NCI-H524 treated with DMSO at 0.1 percent for 48 hours (cell line): ENCODE measurements around the gene POLR3C.
A peak's percentile ranks its signal among the peaks of the same experiment; 100 is the strongest.
"Not testable (repeated sequence)": the region's sequence is repeated elsewhere in the genome, so short reads cannot be mapped to it uniquely, and the experiment has no call there.

Source experiments
- DNase-seq: peaks from one replicate; lab custom pipeline; 2025; lab: John Stamatoyannopoulos, UW

POLR3C gene

GRCh38 chr1:145822779-145823331 is 1.1 kb upstream of the POLR3C start:
- DNase-seq, result not testable (repeated sequence)

- DNase-seq, result no peak
Observed at GRCh38 chr1:145824499-145824842, 471 bp downstream of the POLR3C start.

GRCh38 chr1:145826030-145826429 is 2.0 kb downstream of the POLR3C start:
- no peak for DNase-seq

GRCh38 chr1:145827966-145828365 is 4.0 kb downstream of the POLR3C start:
- DNase-seq, result no peak

GRCh38 chr1:145828367-145829026 is 4.5 kb downstream of the POLR3C start:
- no peak for DNase-seq

- not testable (repeated sequence) for DNase-seq
Observed at GRCh38 chr1:145830810-145831209, 6.8 kb downstream of the POLR3C start.

- DNase-seq, result no peak
Observed at GRCh38 chr1:145837656-145838055, 13.7 kb downstream of the POLR3C start.

- no peak for DNase-seq
Observed at GRCh38 chr1:145843031-145843430, 19.0 kb downstream of the POLR3C start.

- peak; percentile 0 for DNase-seq
Observed at GRCh38 chr1:145845144-145845513, 21.1 kb downstream of the POLR3C start.

- DNase-seq, result no peak
Observed at GRCh38 chr1:145845514-145846161, 21.6 kb downstream of the POLR3C start, which contains the start of gene NUDT17. Gene NUDT17, plus strand, starts transcription at chr1:145845630. Its CDS starts 11 bp downstream, at chr1:145845641.

GRCh38 chr1:145846201-145846612 is 22.2 kb downstream of the POLR3C start:
- no peak for DNase-seq

GRCh38 chr1:145847827-145848226 is 23.8 kb downstream of the POLR3C start:
- no peak for DNase-seq

GRCh38 chr1:145849356-145850160 is 25.6 kb downstream of the POLR3C start:
- DNase-seq, result no peak

- no peak for DNase-seq
Observed at GRCh38 chr1:145855426-145855948, 31.5 kb downstream of the POLR3C start.

GRCh38 chr1:145857170-145857569 is 33.2 kb downstream of the POLR3C start:
- DNase-seq, result no peak

- no peak for DNase-seq
Observed at GRCh38 chr1:145858238-145858900, 34.4 kb downstream of the POLR3C start.

- peak; percentile 47 for DNase-seq
Observed at GRCh38 chr1:145858901-145859490, 35.0 kb downstream of the POLR3C start, which contains the start of gene PIAS3. Gene PIAS3, minus strand, starts transcription at chr1:145859081. Its CDS starts 91 bp downstream, at chr1:145858990.

- DNase-seq, result peak; percentile 51
Observed at GRCh38 chr1:145859491-145860023, 35.6 kb downstream of the POLR3C start.

GRCh38 chr1:145863282-145864018 is 39.5 kb downstream of the POLR3C start:
- DNase-seq, result no peak

GRCh38 chr1:145868232-145868631 is 44.2 kb downstream of the POLR3C start:
- no peak for DNase-seq
